GM10248 (cell line): Measurements from ENCODE around the gene MYH7.
"Not testable (repeated sequence)": the region's sequence is repeated elsewhere in the genome, so short reads cannot be mapped to it uniquely, and the experiment has no call there.

Experiments
- CTCF ChIA-PET: fragments of 300-600 bp; sonication (Branson Sonifier 250); formaldehyde crosslinking; extraction: SDS; loops from one replicate; lab custom pipeline; 2021; ENCODE audit warnings: antibody characterized with exemption; lab: Yijun Ruan, JAX
- POLR2A ChIA-PET: fragments of 350-650 bp; sonication (Branson Sonifier 250); formaldehyde crosslinking; extraction: SDS; loops from one replicate; lab custom pipeline; 2020; ENCODE audit warnings: antibody characterized with exemption; lab: Yijun Ruan, JAX
- DNase-seq: peaks from one replicate; pipeline ENCODE4 v3.0.0; 2012; ENCODE audit errors: extremely low spot score
- CTCF ChIP-seq: IDR thresholded peaks from 2 replicates; pipeline ENCODE4 v1.5.1; 2012; ENCODE audit warnings: mild to moderate bottlenecking, low read depth; ENCODE audit errors: extremely low read depth, missing control alignments, control extremely low read depth

The MYH7 gene

GRCh38 chr14:23465261-23465660 lies 29.8 kb upstream of the MYH7 start:
- TF ChIP-seq CTCF, result no peak
- ChIA-PET CTCF (interaction anchor here (0.9 to 4.2 kb wide), 3 partner anchors 10 to 94 kb away, joined by 3 to 23 read pairs (median 3); no protein-coding TSS in a partner anchor), POLR2A (no interaction called here)
- DNase-seq, result no peak

GRCh38 chr14:23464700-23465099 lies 29.2 kb upstream of the MYH7 start:
- POLR2A ChIA-PET, result no interaction called here
- no peak for DNase-seq
- no peak for TF ChIP-seq CTCF
- CTCF ChIA-PET, result interaction anchor here (0.9 to 4.2 kb wide), 3 partner anchors 10 to 95 kb away, joined by 3 to 23 read pairs (median 3); no protein-coding TSS in a partner anchor

GRCh38 chr14:23460960-23461359 lies 25.5 kb upstream of the MYH7 start:
- no peak for TF ChIP-seq CTCF
- ChIA-PET POLR2A (no interaction called here), CTCF (interaction anchor here (0.6 kb wide), 1 partner anchor 93 kb away, joined by 3 read pairs; no protein-coding TSS in a partner anchor)
- no peak for DNase-seq

GRCh38 chr14:23457587-23458445 lies 22.4 kb upstream of the MYH7 start:
- POLR2A ChIA-PET, result no interaction called here
- CTCF ChIA-PET, result interaction anchor here (0.9 to 1.6 kb wide), 4 partner anchors 9 to 336 kb away, joined by 3 to 5 read pairs (median 4); no protein-coding TSS in a partner anchor

GRCh38 chr14:23456883-23457586 lies 21.6 kb upstream of the MYH7 start:
- CTCF ChIA-PET, result interaction anchor here (0.6 to 1.6 kb wide), 5 partner anchors 10 to 336 kb away, joined by 3 to 5 read pairs (median 4); no protein-coding TSS in a partner anchor
- DNase-seq, POLR2A ChIA-PET: not testable (repeated sequence)

More at GRCh38 chr14:23457587-23458445, 22.4 kb upstream of the MYH7 start:
- no peak for TF ChIP-seq CTCF
- no peak for DNase-seq

- CTCF ChIA-PET, result interaction anchor here (0.9 to 1.3 kb wide), 4 partner anchors 10 to 128 kb away, joined by 3 read pairs; no protein-coding TSS in a partner anchor
- POLR2A ChIA-PET, result no interaction called here
- no peak for DNase-seq
- no peak for TF ChIP-seq CTCF
These were observed 19.0 kb upstream of the MYH7 start for GRCh38 chr14:23454445-23454856.
